H9 (cell line): ENCODE results near the gene OMA1. TPM values are rescaled to one million over a fixed set of nuclear protein-coding genes. Genes with fewer than 3 reads are reported as not detected.

Experiments
- DNase-seq: peaks from one replicate; pipeline ENCODE4 v3.0.0-alpha.2; 2017
- H2AFZ ChIP-seq: one replicate; pipeline ENCODE4 v1.6.1; 2013; ENCODE audit warnings: mild to moderate bottlenecking, low read length, control low read depth, moderate library complexity
- H2AK5ac ChIP-seq: 2 replicates; pipeline ENCODE4 v1.6.1; 2013; ENCODE audit warnings: low read length, control low read depth, mixed read lengths; ENCODE audit not compliant: insufficient read length
- H2BK120ac ChIP-seq: one replicate; pipeline ENCODE4 v1.6.1; 2013; ENCODE audit warnings: low read depth, mild to moderate bottlenecking, low read length, control low read depth, inconsistent platforms; ENCODE audit not compliant: poor library complexity, severe bottlenecking
- H2BK12ac ChIP-seq: 2 replicates; pipeline ENCODE4 v1.6.1; 2013; ENCODE audit warnings: low read length, control low read depth, mixed read lengths, low read depth; ENCODE audit not compliant: insufficient read length
- H2BK15ac ChIP-seq: 2 replicates; pipeline ENCODE4 v1.6.1; 2013; ENCODE audit warnings: low read depth, low read length, control low read depth
- H2BK20ac ChIP-seq: one replicate; pipeline ENCODE4 v1.6.1; 2013; ENCODE audit warnings: low read depth, mild to moderate bottlenecking, low read length, control low read depth, inconsistent platforms; ENCODE audit not compliant: poor library complexity, severe bottlenecking
- H2BK5ac ChIP-seq: 2 replicates; pipeline ENCODE4 v1.6.1; 2013; ENCODE audit warnings: low read length, control low read depth, mixed read lengths; ENCODE audit not compliant: insufficient read length
- H3K14ac ChIP-seq: 2 replicates; pipeline ENCODE4 v1.6.1; 2013; ENCODE audit warnings: low read length, control low read depth; ENCODE audit not compliant: insufficient read depth
- H3K18ac ChIP-seq: 2 replicates; pipeline ENCODE4 v1.6.1; 2013; ENCODE audit warnings: low read depth, mild to moderate bottlenecking, mixed read lengths, low read length, control low read depth; ENCODE audit not compliant: insufficient read length
- H3K23ac ChIP-seq: 2 replicates; pipeline ENCODE4 v1.6.1; 2013; ENCODE audit warnings: low read length, control low read depth, mixed read lengths, low read depth; ENCODE audit not compliant: insufficient read length
- H3K23me2 ChIP-seq: 2 replicates; pipeline ENCODE4 v1.6.1; 2013; ENCODE audit warnings: low read depth, mild to moderate bottlenecking, mixed read lengths, low read length, control low read depth; ENCODE audit not compliant: insufficient read length, poor library complexity, severe bottlenecking
- H3K27ac ChIP-seq: 2 replicates; pipeline ENCODE4 v1.5.1; 2013; ENCODE audit warnings: low read length, control low read depth, mixed read lengths, low read depth; ENCODE audit not compliant: insufficient read length
- H3K27me3 ChIP-seq: 2 replicates; pipeline ENCODE4 v1.6.1; 2013; ENCODE audit warnings: low read length, control low read depth, inconsistent platforms; ENCODE audit not compliant: insufficient read depth
- H3K4ac ChIP-seq: 2 replicates; pipeline ENCODE4 v1.6.1; 2013; ENCODE audit warnings: low read depth, mild to moderate bottlenecking, control low read depth, inconsistent platforms, low read length, moderate library complexity
- H3K4me1 ChIP-seq: 2 replicates; pipeline ENCODE4 v1.6.1; 2013; ENCODE audit warnings: low read length, control low read depth, inconsistent platforms; ENCODE audit not compliant: insufficient read depth
- H3K4me2 ChIP-seq: 2 replicates; pipeline ENCODE4 v1.6.1; 2013; ENCODE audit warnings: low read length, control low read depth, mixed read lengths; ENCODE audit not compliant: insufficient read length, insufficient read depth
- H3K56ac ChIP-seq: 2 replicates; pipeline ENCODE4 v1.6.1; 2013; ENCODE audit warnings: low read depth, mild to moderate bottlenecking, mixed read lengths, low read length, control low read depth; ENCODE audit not compliant: insufficient read length
- H3K79me1 ChIP-seq: 2 replicates; pipeline ENCODE4 v1.6.1; 2013; ENCODE audit warnings: low read depth, mild to moderate bottlenecking, moderate library complexity, low read length, control low read depth, inconsistent platforms; ENCODE audit not compliant: insufficient read depth, poor library complexity, severe bottlenecking
- H3K79me2 ChIP-seq: 2 replicates; pipeline ENCODE4 v1.6.1; 2013; ENCODE audit warnings: low read length, control low read depth, inconsistent platforms; ENCODE audit not compliant: insufficient read depth
- H3K9ac ChIP-seq: 2 replicates; pipeline ENCODE4 v1.6.1; 2013; ENCODE audit warnings: low read length, control low read depth, mixed read lengths; ENCODE audit not compliant: insufficient read length; ENCODE audit errors: extremely low read depth
- H3K9me3 ChIP-seq: one replicate; pipeline ENCODE4 v1.6.1; 2013; ENCODE audit warnings: low read depth, low read length, inconsistent platforms; ENCODE audit not compliant: control insufficient read depth
- H3T11ph ChIP-seq: one replicate; pipeline ENCODE4 v1.6.1; 2013; ENCODE audit warnings: mild to moderate bottlenecking, low read length, control low read depth, inconsistent platforms
- H4K20me1 ChIP-seq: one replicate; pipeline ENCODE4 v1.6.1; 2013; ENCODE audit not compliant: control insufficient read depth, insufficient read length, insufficient read depth
- H4K5ac ChIP-seq: 2 replicates; pipeline ENCODE4 v1.6.1; 2013; ENCODE audit warnings: low read depth, mild to moderate bottlenecking, mixed read lengths, low read length, control low read depth; ENCODE audit not compliant: insufficient read length
- H4K8ac ChIP-seq: replicated peaks from 2 replicates; pipeline ENCODE4 v1.6.1; 2013; ENCODE audit warnings: low read length, control low read depth, mixed read lengths, low read depth; ENCODE audit not compliant: insufficient read length
- H4K91ac ChIP-seq: 2 replicates; pipeline ENCODE4 v1.6.1; 2013; ENCODE audit warnings: low read depth, mild to moderate bottlenecking, moderate library complexity, mixed read lengths, low read length, control low read depth; ENCODE audit not compliant: insufficient read length
- H3K27ac Mint-ChIP-seq, 3 experiments: 2 replicates in 2 of 3; 3 replicates in 1 of 3; pipeline ENCODE4 v1.8.0; 2020 to 2021; ENCODE audit warnings: mixed read lengths in 3 of 3, mild to moderate bottlenecking in 1 of 3, moderate library complexity in 1 of 3
- H3K27me3 Mint-ChIP-seq: 2 replicates; pipeline ENCODE4 v1.8.0; 2021; ENCODE audit warnings: low read depth, mild to moderate bottlenecking, moderate library complexity, mixed read lengths
- H3K36me3 Mint-ChIP-seq, 3 experiments: 2 replicates in 2 of 3; 3 replicates in 1 of 3; pipeline ENCODE4 v1.8.0; 2020 to 2021; ENCODE audit warnings: low read depth in 3 of 3, mixed read lengths in 3 of 3; ENCODE audit not compliant: insufficient read depth in 1 of 3
- H3K4me1 Mint-ChIP-seq, 2 experiments: 2 replicates each; pipeline ENCODE4 v1.8.0; 2020; ENCODE audit warnings: mixed read lengths in 2 of 2
- H3K4me3 Mint-ChIP-seq, 2 experiments: 2 replicates in 1 of 2; 3 replicates in 1 of 2; pipeline ENCODE4 v1.8.0; 2020 to 2021; ENCODE audit warnings: mild to moderate bottlenecking in 2 of 2, mixed read lengths in 2 of 2, moderate library complexity in 1 of 2
- H3K9me3 Mint-ChIP-seq, 2 experiments: 2 replicates in 1 of 2; 3 replicates in 1 of 2; pipeline ENCODE4 v1.8.0; 2020; ENCODE audit warnings: mild to moderate bottlenecking in 2 of 2, mixed read lengths in 2 of 2, moderate library complexity in 1 of 2
- CTCF ChIP-seq: fragments of 200-600 bp; sonication (generic); conservative IDR thresholded peaks from 3 replicates; pipeline ENCODE4 v1.8.0; 2021; ENCODE audit warnings: antibody characterized with exemption, mild to moderate bottlenecking
- WGBS: extraction: QIAGEN DNeasy Blood & Tissue Kit; methylation state at CpG from one replicate; pipeline ENCODE4 v1.1.7; 2013; ENCODE audit warnings: missing lambda C conversion rate, low lambda C conversion rate, mixed read lengths; ENCODE audit not compliant: insufficient read length; ENCODE audit errors: extremely low coverage; 5-methylcytosine and 5-hydroxymethylcytosine counted together
- total RNA-seq: library from RNA; stranded (reverse); gene quantifications from 2 replicates; pipeline ENCODE4 v1.2.1, GENCODE V29; 2021

The OMA1 gene
- total RNA-seq, 1 experiment from 2014 or later: 12.9 TPM

- Histone ChIP-seq H3K27me3 (no peaks in the 10 kb centered on the region), H3K23me2 (no peaks in the 10 kb centered on the region), H3K14ac (no peak overlapping the region), H3K4me2 (no peak overlapping the region), H3K18ac (no peak overlapping the region), H3K9ac (no peak overlapping the region), H4K8ac (no peak overlapping the region), H4K20me1 (no peaks in the 10 kb centered on the region), H3K4me1 (peaks cover 7% of the 10 kb centered on the region; the same call in 1 of the 2 replicates), H2BK15ac (no peak overlapping the region), H4K5ac (no peak overlapping the region), H3K79me1 (no peaks in the 10 kb centered on the region), H2BK120ac (no peak overlapping the region), H3K56ac (no peak overlapping the region), H3K23ac (no peak overlapping the region), H3K79me2 (no peaks in the 10 kb centered on the region), H3K4ac (no peak overlapping the region), H2BK12ac (no peak overlapping the region), H3T11ph (no peak overlapping the region), H3K27ac (no peak overlapping the region), H2AK5ac (no peak overlapping the region), H2AFZ (no peak overlapping the region), H2BK5ac (no peak overlapping the region), H4K91ac (no peak overlapping the region), H2BK20ac (no peak overlapping the region), H3K9me3 (no peaks in the 10 kb centered on the region)
- H3K27ac Mint-ChIP-seq: no peak overlapping the region
- H3K9me3 Mint-ChIP-seq: no peaks in the 10 kb centered on the region; a peak in 1 of 5 replicates
- no peaks in the 10 kb centered on the region; a peak in 2 of 7 replicates for H3K36me3 Mint-ChIP-seq
- H3K27me3 Mint-ChIP-seq: no peaks in the 10 kb centered on the region
- peaks cover 18 to 20% of the 10 kb centered on the region in 2 experiments for H3K4me1 Mint-ChIP-seq
- WGBS: no CpG with 5 or more reads among the region's 3 CpGs
- TF ChIP-seq CTCF: no peak
- no peak overlapping the region for H3K4me3 Mint-ChIP-seq
- no peak for DNase-seq
These were observed 77.0 kb downstream of the OMA1 start for GRCh38 chr1:58469476-58469875.
